HEK293 (cell line): ENCODE measurements around the gene AQP5.

ENCODE experiments used
- CTCF ChIA-PET: fragments of 350-600 bp; formaldehyde crosslinking; extraction: SDS; loops from one replicate; lab custom pipeline; 2021; ENCODE audit warnings: antibody characterized with exemption; lab: Yijun Ruan, JAX
- POLR2A ChIA-PET: fragments of 300-600 bp; formaldehyde crosslinking; extraction: SDS; loops from one replicate; lab custom pipeline; 2020; ENCODE audit warnings: antibody characterized with exemption, inconsistent platforms; lab: Yijun Ruan, JAX
- H3K27ac ChIP-seq: fragments of 200-500 bp; sonication (Bioruptor generic); 2 replicates; pipeline ENCODE4 v1.5.1; 2014; ENCODE audit warnings: low read depth, low read length, control low read depth, inconsistent platforms; ENCODE audit errors: extremely low read depth
- H3K36me3 ChIP-seq, 2 experiments: fragments of 200-500 bp in 1 of 2; sonication (Bioruptor generic) in 1 of 2; 1 replicate in 1 of 2; 2 replicates in 1 of 2; pipeline ENCODE4 v1.5.1; 2014 to 2017; ENCODE audit warnings: inconsistent platforms in 2 of 2, low read length in 2 of 2; ENCODE audit not compliant: control insufficient read depth in 2 of 2, insufficient read depth in 1 of 2
- H3K4me1 ChIP-seq: fragments of 200-500 bp; sonication (Bioruptor generic); 2 replicates; pipeline ENCODE4 v1.5.1; 2014; ENCODE audit warnings: mild to moderate bottlenecking, low read length, inconsistent platforms; ENCODE audit not compliant: control insufficient read depth, insufficient read depth
- H3K4me3 ChIP-seq: 2 replicates; pipeline ENCODE4 v1.5.1; 2011; ENCODE audit warnings: low read depth, mild to moderate bottlenecking, control low read depth, low read length, moderate library complexity
- H3K9me3 ChIP-seq: fragments of 200-500 bp; sonication (Bioruptor generic); 2 replicates; pipeline ENCODE4 v1.5.1; 2014; ENCODE audit warnings: low read depth, low read length, inconsistent platforms; ENCODE audit not compliant: control insufficient read depth, insufficient read depth
- BCL11B ChIP-seq: fragments of 450-650 bp; formaldehyde crosslinking; IDR thresholded peaks from 2 replicates; pipeline ENCODE4 v1.5.1; 2016; ENCODE audit warnings: low read depth, missing biosample characterization, missing genetic modification characterization
- HOXA7 ChIP-seq: sonication (generic); formaldehyde crosslinking; IDR thresholded peaks from 2 replicates; pipeline ENCODE4 v1.8.1; 2022; ENCODE audit warnings: missing genetic modification reagents, borderline replicate concordance
- HOXC10 ChIP-seq: sonication (generic); formaldehyde crosslinking; IDR thresholded peaks from 2 replicates; pipeline ENCODE4 v1.8.1; 2023; ENCODE audit warnings: mild to moderate bottlenecking, missing genetic modification reagents
- KLF16 ChIP-seq: fragments of 450-650 bp; formaldehyde crosslinking; IDR thresholded peaks from 2 replicates; pipeline ENCODE4 v1.5.1; 2017; ENCODE audit warnings: missing biosample characterization, missing genetic modification characterization
- PRDM1 ChIP-seq: fragments of 450-650 bp; formaldehyde crosslinking; IDR thresholded peaks from 2 replicates; pipeline ENCODE4; 2016; ENCODE audit warnings: missing biosample characterization, missing genetic modification characterization
- ZBTB10 ChIP-seq: fragments of 450-650 bp; formaldehyde crosslinking; IDR thresholded peaks from 2 replicates; pipeline ENCODE4 v1.5.1; 2016; ENCODE audit warnings: missing biosample characterization, missing genetic modification characterization
- ZFP37 ChIP-seq: fragments of 450-650 bp; formaldehyde crosslinking; IDR thresholded peaks from 2 replicates; pipeline ENCODE4 v1.5.1; 2016; ENCODE audit warnings: missing biosample characterization, missing genetic modification characterization
- ZNF10 ChIP-seq: fragments of 450-650 bp; formaldehyde crosslinking; IDR thresholded peaks from 2 replicates; pipeline ENCODE4 v1.5.1; 2017; ENCODE audit warnings: missing biosample characterization, missing genetic modification characterization
- ZNF146 ChIP-seq: fragments of 450-650 bp; formaldehyde crosslinking; IDR thresholded peaks from 2 replicates; pipeline ENCODE4 v1.5.1; 2016; ENCODE audit warnings: missing biosample characterization, missing genetic modification characterization
- ZNF155 ChIP-seq: fragments of 450-650 bp; formaldehyde crosslinking; IDR thresholded peaks from 2 replicates; pipeline ENCODE4 v1.5.1; 2016; ENCODE audit warnings: missing biosample characterization, missing genetic modification characterization
- ZNF175 ChIP-seq: fragments of 450-650 bp; formaldehyde crosslinking; IDR thresholded peaks from 2 replicates; pipeline ENCODE4 v1.5.1; 2016; ENCODE audit warnings: missing biosample characterization, missing genetic modification characterization
- ZNF223 ChIP-seq: fragments of 450-650 bp; formaldehyde crosslinking; IDR thresholded peaks from 2 replicates; pipeline ENCODE4 v1.5.1; 2016; ENCODE audit warnings: missing biosample characterization, missing genetic modification characterization
- ZNF23 ChIP-seq: fragments of 450-650 bp; formaldehyde crosslinking; IDR thresholded peaks from 2 replicates; pipeline ENCODE4 v1.5.1; 2016; ENCODE audit warnings: missing biosample characterization, missing genetic modification characterization, borderline replicate concordance
- ZNF621 ChIP-seq: fragments of 450-650 bp; formaldehyde crosslinking; IDR thresholded peaks from 2 replicates; pipeline ENCODE4 v1.5.1; 2017; ENCODE audit warnings: missing biosample characterization, missing genetic modification characterization
- ZNF645 ChIP-seq: fragments of 450-650 bp; formaldehyde crosslinking; IDR thresholded peaks from 2 replicates; pipeline ENCODE4; 2016; ENCODE audit warnings: missing biosample characterization, missing genetic modification characterization
- ZNF768 ChIP-seq: fragments of 450-650 bp; formaldehyde crosslinking; IDR thresholded peaks from 2 replicates; pipeline ENCODE4 v1.5.1; 2018; ENCODE audit warnings: missing biosample characterization, mild to moderate bottlenecking, missing genetic modification characterization
- TF ChIP-seq, protein P1 (sequence below): fragments of 450-650 bp; formaldehyde crosslinking; IDR thresholded peaks from 2 replicates; pipeline ENCODE4 v1.5.1; 2016; ENCODE audit warnings: missing biosample characterization, missing genetic modification characterization

The AQP5 gene

DNA sequence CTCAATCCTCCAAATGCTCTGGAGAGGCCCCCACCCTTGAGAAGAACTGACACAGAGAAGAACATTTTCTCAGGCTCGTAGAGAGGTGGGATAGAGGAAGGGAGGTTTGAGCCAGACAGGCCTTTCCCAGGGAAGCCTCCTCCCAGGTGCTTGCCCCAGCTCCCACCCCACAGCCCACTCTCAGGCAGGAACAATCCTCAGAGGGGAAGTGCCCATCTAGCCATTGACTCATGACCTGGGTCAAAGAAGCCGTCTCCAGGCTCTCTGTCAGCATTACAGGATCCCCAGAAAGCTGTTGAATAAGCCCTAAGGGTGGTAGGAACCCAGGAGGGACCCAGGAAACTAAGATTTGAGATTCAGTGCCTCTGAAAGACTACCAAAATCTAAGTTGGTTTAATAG is 14.9 kb downstream of the AQP5 start:
- Histone ChIP-seq H3K36me3 (peaks cover 0 to 3% of the 10 kb centered on the region in 2 experiments; a peak in 1 of 3 replicates), H3K4me3 (no peak overlapping the region), H3K4me1 (no peaks in the 10 kb centered on the region)
- no peak for TF ChIP-seq HOXA7 (CRISPR knock-in tag)
- TF ChIP-seq ZNF645 (tag by site-specific recombination): no peak
- no peak for TF ChIP-seq HOXC10 (CRISPR knock-in tag)
- TF ChIP-seq PRDM1 (tag by site-specific recombination): no peak
- TF ChIP-seq, all 188 proteins: peak for 0
- CTCF ChIA-PET: interaction anchor here (1.0 to 2.8 kb wide), 2 partner anchors 10 to 89 kb away, joined by 3 to 13 read pairs; no protein-coding TSS in a partner anchor
- Histone ChIP-seq H3K27ac (no peak overlapping the region), H3K9me3 (no peaks in the 10 kb centered on the region)
- POLR2A ChIA-PET: no interaction called here

GRCh38 chr12:49978125-49978524 is 16.5 kb downstream of the AQP5 start:
- Histone ChIP-seq H3K4me3 (no peak overlapping the region), H3K9me3 (no peaks in the 10 kb centered on the region), H3K27ac (no peak overlapping the region), H3K4me1 (no peaks in the 10 kb centered on the region), H3K36me3 (peaks cover 0 to 3% of the 10 kb centered on the region in 2 experiments; a peak in 1 of 3 replicates)
- no peak for TF ChIP-seq ZNF621 (tag by site-specific recombination)
- TF ChIP-seq ZFP37 (tag by site-specific recombination): no peak
- TF ChIP-seq ZNF175 (tag by site-specific recombination): no peak
- no peak for TF ChIP-seq KLF16 (tag by site-specific recombination)
- TF ChIP-seq ZBTB10 (tag by site-specific recombination): no peak
- TF ChIP-seq ZNF23 (tag by site-specific recombination): no peak
- TF ChIP-seq ZNF155 (tag by site-specific recombination): no peak
- TF ChIP-seq, protein P1, sequence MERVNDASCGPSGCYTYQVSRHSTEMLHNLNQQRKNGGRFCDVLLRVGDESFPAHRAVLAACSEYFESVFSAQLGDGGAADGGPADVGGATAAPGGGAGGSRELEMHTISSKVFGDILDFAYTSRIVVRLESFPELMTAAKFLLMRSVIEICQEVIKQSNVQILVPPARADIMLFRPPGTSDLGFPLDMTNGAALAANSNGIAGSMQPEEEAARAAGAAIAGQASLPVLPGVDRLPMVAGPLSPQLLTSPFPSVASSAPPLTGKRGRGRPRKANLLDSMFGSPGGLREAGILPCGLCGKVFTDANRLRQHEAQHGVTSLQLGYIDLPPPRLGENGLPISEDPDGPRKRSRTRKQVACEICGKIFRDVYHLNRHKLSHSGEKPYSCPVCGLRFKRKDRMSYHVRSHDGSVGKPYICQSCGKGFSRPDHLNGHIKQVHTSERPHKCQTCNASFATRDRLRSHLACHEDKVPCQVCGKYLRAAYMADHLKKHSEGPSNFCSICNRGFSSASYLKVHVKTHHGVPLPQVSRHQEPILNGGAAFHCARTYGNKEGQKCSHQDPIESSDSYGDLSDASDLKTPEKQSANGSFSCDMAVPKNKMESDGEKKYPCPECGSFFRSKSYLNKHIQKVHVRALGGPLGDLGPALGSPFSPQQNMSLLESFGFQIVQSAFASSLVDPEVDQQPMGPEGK: no peak
- no peak for TF ChIP-seq ZNF768 (tag by site-specific recombination)
- no peak for TF ChIP-seq ZNF10 (tag by site-specific recombination)
- POLR2A ChIA-PET: no interaction called here
- CTCF ChIA-PET: interaction anchor here (0.9 to 7.5 kb wide), 5 partner anchors 11 to 93 kb away, joined by 3 to 104 read pairs (median 6); no protein-coding TSS in a partner anchor

DNA sequence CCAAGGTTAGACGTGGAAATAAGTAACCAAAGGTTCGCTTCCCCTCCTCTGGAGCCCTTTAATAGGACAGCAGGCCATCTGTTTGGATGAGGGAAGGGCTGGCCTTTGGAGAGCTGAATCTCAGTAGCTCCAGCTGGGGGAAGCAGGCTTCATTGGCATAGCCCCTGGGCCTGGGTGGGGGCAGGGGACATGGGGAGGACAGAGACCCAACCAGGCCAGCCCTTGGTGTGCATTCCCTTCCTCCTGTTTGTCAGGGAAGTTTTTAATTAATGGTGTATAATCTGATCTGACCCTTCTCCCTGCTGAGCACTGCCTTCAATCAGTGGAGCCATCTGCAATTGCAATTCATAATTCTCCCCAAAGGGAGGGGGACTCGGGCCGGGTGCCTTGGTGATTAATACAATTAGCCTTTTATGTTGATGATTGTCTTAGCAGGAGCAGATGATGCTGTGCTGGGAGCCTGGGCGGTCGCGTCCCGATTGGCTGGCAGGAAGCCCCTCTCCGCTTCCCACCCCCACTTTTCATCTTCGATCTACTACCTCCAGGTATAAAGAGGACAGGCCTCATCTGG is 17.4 kb downstream of the AQP5 start:
- CTCF ChIA-PET: interaction anchor here (0.6 to 7.5 kb wide), 7 partner anchors 12 to 196 kb away, joined by 3 to 104 read pairs (median 7); partner anchors contain the start of gene COX14
- peaks cover 0 to 3% of the 10 kb centered on the region in 2 experiments; a peak in 1 of 3 replicates for H3K36me3 ChIP-seq
- POLR2A ChIA-PET: no interaction called here
- no peak overlapping the region for H3K4me3 ChIP-seq
- TF ChIP-seq BCL11B (tag by site-specific recombination) (no peak), ZNF146 (tag by site-specific recombination) (no peak), ZNF223 (tag by site-specific recombination) (no peak)
- H3K4me1 ChIP-seq: no peaks in the 10 kb centered on the region
- no peaks in the 10 kb centered on the region for H3K9me3 ChIP-seq
- no peak overlapping the region for H3K27ac ChIP-seq
